Mesenchymal stem cell (in vitro differentiated cells and primary cell): ENCODE data around the gene ITGB3.
A peak's percentile ranks its signal among the peaks of the same experiment; 100 is the strongest.

Experiments
- DNase-seq: peaks from one replicate; pipeline ENCODE4 v3.0.0-alpha.2; 2013
- H2AFZ ChIP-seq: one replicate; pipeline ENCODE4 v1.6.1; 2013; ENCODE audit warnings: low read depth, mild to moderate bottlenecking, control low read depth, inconsistent platforms, low read length, moderate library complexity
- H2AK5ac ChIP-seq: 2 replicates; pipeline ENCODE4 v1.6.1; 2013; ENCODE audit warnings: low read length, moderate library complexity, mild to moderate bottlenecking, inconsistent platforms; ENCODE audit not compliant: severe bottlenecking
- H2BK120ac ChIP-seq: one replicate; pipeline ENCODE4 v1.6.1; 2013; ENCODE audit warnings: low read depth, mild to moderate bottlenecking, inconsistent platforms, low read length, moderate library complexity
- H2BK12ac ChIP-seq, 2 experiments: one replicate each; pipeline ENCODE4 v1.6.1; 2013; ENCODE audit warnings: inconsistent platforms in 2 of 2, low read length in 2 of 2, mild to moderate bottlenecking in 2 of 2, moderate library complexity in 2 of 2, control low read depth in 1 of 2
- H2BK15ac ChIP-seq: one replicate; pipeline ENCODE4 v1.6.1; 2013; ENCODE audit warnings: mild to moderate bottlenecking, low read depth, inconsistent platforms; ENCODE audit not compliant: poor library complexity, severe bottlenecking
- H2BK5ac ChIP-seq: 2 replicates; pipeline ENCODE4 v1.6.1; 2013; ENCODE audit warnings: low read depth, mild to moderate bottlenecking, low read length, control low read depth, inconsistent platforms; ENCODE audit not compliant: poor library complexity, severe bottlenecking
- H3K14ac ChIP-seq, 2 experiments: one replicate each; pipeline ENCODE4 v1.6.1; 2013; ENCODE audit warnings: inconsistent platforms in 2 of 2, low read length in 2 of 2, control low read depth in 1 of 2, mild to moderate bottlenecking in 1 of 2, moderate library complexity in 1 of 2
- H3K18ac ChIP-seq, 2 experiments: one replicate each; pipeline ENCODE4 v1.6.1; 2013; ENCODE audit warnings: inconsistent platforms in 2 of 2, low read length in 2 of 2, control low read depth in 1 of 2, low read depth in 1 of 2, mild to moderate bottlenecking in 1 of 2
- H3K23ac ChIP-seq, 2 experiments: one replicate each; pipeline ENCODE4 v1.6.1; 2013; ENCODE audit warnings: inconsistent platforms in 2 of 2, low read length in 2 of 2, mild to moderate bottlenecking in 2 of 2, moderate library complexity in 2 of 2, control low read depth in 1 of 2
- H3K27ac ChIP-seq: 2 replicates; pipeline ENCODE4 v1.5.1; 2013; ENCODE audit warnings: mild to moderate bottlenecking, moderate library complexity, low read length, control low read depth, inconsistent platforms; ENCODE audit not compliant: poor library complexity, severe bottlenecking
- H3K27me3 ChIP-seq, 2 experiments: 2 replicates each; pipeline versions ENCODE4 v1.6.1 to v1.7.0; 2013; ENCODE audit warnings: low read length in 2 of 2, mild to moderate bottlenecking in 2 of 2, moderate library complexity in 2 of 2, control low read depth in 1 of 2, inconsistent platforms in 1 of 2; ENCODE audit not compliant: control insufficient read depth in 1 of 2, insufficient read depth in 1 of 2
- H3K36me3 ChIP-seq, 2 experiments: 2 replicates each; pipeline versions ENCODE4 v1.6.1 to v1.7.0; 2013; ENCODE audit warnings: low read length in 2 of 2, control low read depth in 1 of 2, inconsistent platforms in 1 of 2, low read depth in 1 of 2, mild to moderate bottlenecking in 1 of 2; ENCODE audit not compliant: insufficient read depth in 2 of 2, control insufficient read depth in 1 of 2
- H3K4ac ChIP-seq, 2 experiments: one replicate each; pipeline ENCODE4 v1.6.1; 2013; ENCODE audit warnings: inconsistent platforms in 2 of 2, low read length in 2 of 2, mild to moderate bottlenecking in 2 of 2, moderate library complexity in 2 of 2, control low read depth in 1 of 2, low read depth in 1 of 2
- H3K4me1 ChIP-seq: 2 replicates; pipeline ENCODE4 v1.6.1; 2013; ENCODE audit warnings: low read depth, low read length, control low read depth; ENCODE audit not compliant: control insufficient read depth, insufficient read depth
- H3K4me2 ChIP-seq: 2 replicates; pipeline ENCODE4 v1.6.1; 2013; ENCODE audit warnings: low read length, mild to moderate bottlenecking, inconsistent platforms; ENCODE audit not compliant: poor library complexity, severe bottlenecking
- H3K4me3 ChIP-seq, 2 experiments: 2 replicates each; pipeline versions ENCODE4 v1.5.1 to v1.7.0; 2013; ENCODE audit warnings: low read length in 2 of 2, mild to moderate bottlenecking in 2 of 2, control low read depth in 1 of 2, low read depth in 1 of 2; ENCODE audit not compliant: insufficient read depth in 1 of 2
- H3K79me1 ChIP-seq: replicated peaks from 2 replicates; pipeline ENCODE4 v1.6.1; 2013; ENCODE audit warnings: mild to moderate bottlenecking, control low read depth, low read length, inconsistent platforms; ENCODE audit not compliant: poor library complexity, severe bottlenecking
- H3K9ac ChIP-seq: 2 replicates; pipeline ENCODE4 v1.7.0; 2013; ENCODE audit warnings: mild to moderate bottlenecking, low read length, moderate library complexity
- H3K9me3 ChIP-seq: 2 replicates; pipeline ENCODE4 v1.7.0; 2013; ENCODE audit warnings: mild to moderate bottlenecking, low read length; ENCODE audit not compliant: control insufficient read depth
- H4K8ac ChIP-seq: one replicate; pipeline ENCODE4 v1.6.1; 2013; ENCODE audit warnings: inconsistent platforms, mild to moderate bottlenecking, low read length, moderate library complexity
- H4K91ac ChIP-seq: one replicate; pipeline ENCODE4 v1.6.1; 2013; ENCODE audit warnings: mild to moderate bottlenecking, low read length, inconsistent platforms
- whole genome bisulfite sequencing: methylation state at CpG from one replicate; pipeline ENCODE4 v1.1.7; 2013; ENCODE audit warnings: mixed read lengths; 5-methylcytosine and 5-hydroxymethylcytosine counted together

Gene ITGB3

GRCh38 chr17:47250855-47251254 lies 2.8 kb upstream of the ITGB3 start:
- H4K91ac ChIP-seq = no peak overlapping the region
- no peaks in the 10 kb centered on the region for H3K27me3 ChIP-seq
- H4K8ac ChIP-seq = no peak overlapping the region
- no peaks in the 10 kb centered on the region for H3K36me3 ChIP-seq
- no peak overlapping the region for H3K14ac ChIP-seq
- no peak overlapping the region for H2BK15ac ChIP-seq
- H3K27ac ChIP-seq = no peak overlapping the region
- no peak overlapping the region for H3K4ac ChIP-seq
- DNase-seq = no peak
- 100% methylated on average over 2 of the region's 2 CpGs for WGBS
- H3K9ac ChIP-seq = no peak overlapping the region
- H2BK12ac ChIP-seq = no peak overlapping the region
- H2BK5ac ChIP-seq = no peak overlapping the region
- H3K4me1 ChIP-seq = peaks cover 9% of the 10 kb centered on the region
- no peak overlapping the region for H3K18ac ChIP-seq
- H2BK120ac ChIP-seq = no peak overlapping the region
- no peaks in the 10 kb centered on the region for H3K79me1 ChIP-seq
- H3K23ac ChIP-seq = no peak overlapping the region
- no peaks in the 10 kb centered on the region for H3K9me3 ChIP-seq
- no peak overlapping the region for H2AK5ac ChIP-seq
- no peak overlapping the region for H3K4me3 ChIP-seq
- H2AFZ ChIP-seq = no peak overlapping the region
- H3K4me2 ChIP-seq = no peak overlapping the region

GRCh38 chr17:47251421-47251940 lies 2.1 kb upstream of the ITGB3 start:
- Histone ChIP-seq H3K36me3 (peaks cover 0 to 4% of the 10 kb centered on the region in 2 experiments), H2AK5ac (no peak overlapping the region), H3K4me1 (peaks cover 11% of the 10 kb centered on the region), H3K9me3 (no peaks in the 10 kb centered on the region), H3K9ac (no peak overlapping the region), H3K27ac (no peak overlapping the region), H4K8ac (no peak overlapping the region), H3K18ac (no peak overlapping the region), H2BK15ac (no peak overlapping the region), H2BK5ac (peak overlapping the region; percentile 12), H3K4me3 (no peak overlapping the region), H3K23ac (no peak overlapping the region), H3K4me2 (no peak overlapping the region), H3K14ac (no peak overlapping the region), H3K27me3 (no peaks in the 10 kb centered on the region), H3K4ac (no peak overlapping the region), H4K91ac (no peak overlapping the region), H2AFZ (no peak overlapping the region), H3K79me1 (no peaks in the 10 kb centered on the region), H2BK120ac (no peak overlapping the region), H2BK12ac (no peak overlapping the region)
- 100% methylated on average over 1 of the region's 1 CpG for WGBS
- no peak for DNase-seq

DNA sequence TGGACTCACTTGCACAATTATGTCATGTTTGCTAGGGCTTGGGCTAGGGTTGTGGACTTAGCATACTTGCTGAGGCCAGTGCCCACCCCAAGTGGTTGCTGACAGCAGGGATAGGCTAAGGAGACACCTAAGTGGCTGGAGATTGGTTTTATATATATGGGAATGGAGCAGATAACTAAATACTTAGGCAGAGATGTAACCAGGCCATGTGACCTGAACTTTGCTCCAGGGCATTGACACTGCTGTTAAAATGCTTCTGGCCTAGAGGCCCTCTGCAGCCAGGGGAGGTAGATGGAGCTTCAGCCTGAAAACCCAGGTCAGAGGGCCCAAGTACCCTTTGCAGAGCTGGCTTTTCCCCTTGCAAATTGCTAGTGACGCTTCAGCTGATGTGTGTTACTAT lies 1.4 kb upstream of the ITGB3 start:
- Histone ChIP-seq H3K4ac (no peak overlapping the region), H3K4me1 (peaks cover 11% of the 10 kb centered on the region), H2AFZ (no peak overlapping the region), H4K8ac (no peak overlapping the region), H2BK120ac (no peak overlapping the region), H3K14ac (no peak overlapping the region), H2AK5ac (peak overlapping the region; percentile 12), H3K27me3 (no peaks in the 10 kb centered on the region), H4K91ac (peak overlapping the region; percentile 7), H3K9me3 (no peaks in the 10 kb centered on the region), H3K23ac (no peak overlapping the region), H3K27ac (no peak overlapping the region), H3K4me2 (no peak overlapping the region), H3K9ac (no peak overlapping the region), H2BK12ac (no peak overlapping the region), H3K79me1 (no peaks in the 10 kb centered on the region), H3K36me3 (peaks cover 0 to 8% of the 10 kb centered on the region in 2 experiments), H2BK5ac (no peak overlapping the region), H2BK15ac (no peak overlapping the region), H3K18ac (no peak overlapping the region), H3K4me3 (no peak overlapping the region)
- DNase-seq = no peak
- WGBS = 100% methylated on average over 1 of the region's 1 CpG

- Histone ChIP-seq H2AK5ac (peak overlapping the region; percentile 90), H3K9ac (peak overlapping the region; percentile 93), H3K36me3 (peaks cover 0 to 11% of the 10 kb centered on the region in 2 experiments), H3K18ac (peak overlapping the region in 1 of 2 experiments; percentile 67), H2BK15ac (peak overlapping the region; percentile 70), H2AFZ (peak overlapping the region; percentile 18), H4K8ac (no peak overlapping the region), H3K9me3 (no peaks in the 10 kb centered on the region), H2BK120ac (no peak overlapping the region), H3K79me1 (no peaks in the 10 kb centered on the region), H3K4me3 (peak overlapping the region; percentile 90 to 95), H3K4me2 (peak overlapping the region; percentile 35), H2BK5ac (peak overlapping the region; percentile 46), H3K14ac (no peak overlapping the region), H2BK12ac (peak overlapping the region in 1 of 2 experiments; percentile 38), H3K27me3 (no peaks in the 10 kb centered on the region), H4K91ac (no peak overlapping the region), H3K4me1 (peaks cover 11% of the 10 kb centered on the region), H3K23ac (no peak overlapping the region), H3K27ac (peak overlapping the region; percentile 30), H3K4ac (peak overlapping the region in 1 of 2 experiments; percentile 15)
- no peak for DNase-seq
- WGBS = 62% methylated on average over 9 of the region's 10 CpGs
These were observed 688 bp upstream of the ITGB3 start for GRCh38 chr17:47252766-47253512.
